ENCODE measurements around the gene CAMK4. TPM values are rescaled to one million over a fixed set of nuclear protein-coding genes. Genes with fewer than 3 reads are reported as not detected.

The CAMK4 gene
- total and polyA plus RNA-seq, 10 donors, result 0.90 to 22.3 (median 12.6) TPM

DNA sequence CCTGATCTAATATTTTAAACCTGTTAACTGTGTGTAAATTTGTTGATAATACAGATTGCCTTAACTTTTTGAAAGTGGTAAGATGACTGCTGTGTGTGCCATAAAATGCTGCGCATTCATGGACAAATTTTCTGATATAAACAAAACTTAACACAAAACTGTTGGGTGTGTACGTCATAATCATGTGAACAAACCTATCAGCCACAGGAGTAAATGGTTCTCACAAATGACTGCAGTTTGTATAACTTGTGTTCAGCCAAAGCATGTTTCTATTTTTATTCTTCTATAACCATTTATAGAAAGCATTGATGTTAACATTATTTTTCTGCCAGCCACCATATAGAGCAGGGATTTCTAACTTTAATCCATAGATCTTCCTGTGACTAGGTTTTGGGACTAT lies 21.5 kb downstream of the CAMK4 start:
- Histone ChIP-seq H3K27me3 (replicated peaks in 1 of 7) (no peaks in the 10 kb centered on the region), H3K36me3 (no peaks in the 10 kb centered on the region), H3K9me3 (no peaks in the 10 kb centered on the region), H3K4me3 (no peak overlapping the region), H3K27ac (no peak overlapping the region), H3K4me1 (no peaks in the 10 kb centered on the region)
- intact Hi-C loops (cut with DNase I; ENCODE audit: low total_unique reads), result no loop called here
- 89 to 95% (median 92%) methylated on average over 2 of the region's 2 CpGs for WGBS, 5 donors
- TF ChIP-seq POLR2AphosphoS5 (IDR thresholded peaks at IDR 0.05) (no peak), POLR2A (IDR thresholded peaks at IDR 0.05) (no peak)
- TF ChIP-seq, protein P1, sequence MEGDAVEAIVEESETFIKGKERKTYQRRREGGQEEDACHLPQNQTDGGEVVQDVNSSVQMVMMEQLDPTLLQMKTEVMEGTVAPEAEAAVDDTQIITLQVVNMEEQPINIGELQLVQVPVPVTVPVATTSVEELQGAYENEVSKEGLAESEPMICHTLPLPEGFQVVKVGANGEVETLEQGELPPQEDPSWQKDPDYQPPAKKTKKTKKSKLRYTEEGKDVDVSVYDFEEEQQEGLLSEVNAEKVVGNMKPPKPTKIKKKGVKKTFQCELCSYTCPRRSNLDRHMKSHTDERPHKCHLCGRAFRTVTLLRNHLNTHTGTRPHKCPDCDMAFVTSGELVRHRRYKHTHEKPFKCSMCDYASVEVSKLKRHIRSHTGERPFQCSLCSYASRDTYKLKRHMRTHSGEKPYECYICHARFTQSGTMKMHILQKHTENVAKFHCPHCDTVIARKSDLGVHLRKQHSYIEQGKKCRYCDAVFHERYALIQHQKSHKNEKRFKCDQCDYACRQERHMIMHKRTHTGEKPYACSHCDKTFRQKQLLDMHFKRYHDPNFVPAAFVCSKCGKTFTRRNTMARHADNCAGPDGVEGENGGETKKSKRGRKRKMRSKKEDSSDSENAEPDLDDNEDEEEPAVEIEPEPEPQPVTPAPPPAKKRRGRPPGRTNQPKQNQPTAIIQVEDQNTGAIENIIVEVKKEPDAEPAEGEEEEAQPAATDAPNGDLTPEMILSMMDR (IDR thresholded peaks at IDR 0.05 in 8 of 11, conservative IDR thresholded peaks at IDR 0.05 in 3 of 11), result no peak
- no peak for DNase-seq

DNA sequence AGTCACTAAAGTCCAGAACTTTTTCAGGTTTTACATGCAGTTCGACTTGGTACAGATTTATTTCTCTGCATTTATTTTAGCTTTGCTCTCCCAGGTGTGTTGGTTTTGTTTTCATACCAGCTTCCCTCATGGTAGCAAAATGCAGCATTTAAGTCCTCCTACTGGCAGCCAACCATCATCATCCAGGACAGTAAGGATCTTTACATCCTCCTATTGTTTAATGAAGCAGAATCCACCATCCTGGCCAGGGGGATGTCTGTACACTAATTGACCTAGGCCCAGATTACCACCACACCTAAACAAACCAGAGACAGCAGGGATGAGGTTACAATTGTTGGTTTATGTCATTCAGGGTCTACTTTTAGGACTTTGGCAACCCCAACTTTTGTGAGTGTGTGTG lies 22.3 kb downstream of the CAMK4 start:
- H3K36me3 ChIP-seq, result no peaks in the 10 kb centered on the region
- intact Hi-C loops (cut with DNase I; ENCODE audit: low total_unique reads), result no loop called here
- no peaks in the 10 kb centered on the region for H3K4me1 ChIP-seq
- 82 to 93% (median 86%) methylated on average over 1 of the region's 1 CpG for WGBS, 5 donors
- H3K9me3 ChIP-seq, result no peaks in the 10 kb centered on the region
- H3K27me3 ChIP-seq (replicated peaks in 1 of 7), result no peaks in the 10 kb centered on the region
- TF ChIP-seq, protein P1 (IDR thresholded peaks at IDR 0.05 in 8 of 11, conservative IDR thresholded peaks at IDR 0.05 in 3 of 11), result no peak
- TF ChIP-seq POLR2AphosphoS5 (IDR thresholded peaks at IDR 0.05) (no peak), POLR2A (IDR thresholded peaks at IDR 0.05) (no peak)
- H3K4me3 ChIP-seq, result no peak overlapping the region
- no peak overlapping the region for H3K27ac ChIP-seq
- DNase-seq, result no peak

DNA sequence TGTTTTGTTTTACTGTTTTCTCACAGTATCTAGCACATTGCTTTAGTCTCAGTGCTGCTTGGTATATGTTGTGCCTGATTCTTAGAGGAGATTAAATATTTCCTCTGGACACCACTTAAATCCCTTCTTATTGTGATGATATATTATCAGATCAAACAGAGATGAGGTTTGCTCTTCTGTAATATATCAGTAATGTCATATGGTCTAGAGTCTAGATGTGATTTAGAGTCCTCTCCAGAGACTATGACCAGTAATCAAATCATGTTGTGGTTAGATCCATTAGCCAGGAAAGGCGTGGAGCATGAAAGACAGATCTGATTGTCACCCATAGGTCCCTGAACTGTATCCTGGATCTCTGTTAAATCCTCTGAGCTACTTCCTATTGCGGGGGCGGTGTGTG lies 24.4 kb downstream of the CAMK4 start:
- no peaks in the 10 kb centered on the region for H3K9me3 ChIP-seq
- DNase-seq, result no peak
- no peaks in the 10 kb centered on the region for H3K27me3 ChIP-seq (replicated peaks in 1 of 7)
- no peak overlapping the region for H3K27ac ChIP-seq
- no peaks in the 10 kb centered on the region for H3K4me1 ChIP-seq
- TF ChIP-seq, protein P1 (IDR thresholded peaks at IDR 0.05 in 8 of 11, conservative IDR thresholded peaks at IDR 0.05 in 3 of 11), result no peak
- TF ChIP-seq POLR2A (IDR thresholded peaks at IDR 0.05), result no peak
- no peak for TF ChIP-seq POLR2AphosphoS5 (IDR thresholded peaks at IDR 0.05)
- 60 to 92% (median 76%) methylated on average over 3 of the region's 3 CpGs for WGBS, 5 donors
- intact Hi-C loops (cut with DNase I; ENCODE audit: low total_unique reads), result no loop called here
- no peak overlapping the region for H3K4me3 ChIP-seq
- no peaks in the 10 kb centered on the region for H3K36me3 ChIP-seq

DNA sequence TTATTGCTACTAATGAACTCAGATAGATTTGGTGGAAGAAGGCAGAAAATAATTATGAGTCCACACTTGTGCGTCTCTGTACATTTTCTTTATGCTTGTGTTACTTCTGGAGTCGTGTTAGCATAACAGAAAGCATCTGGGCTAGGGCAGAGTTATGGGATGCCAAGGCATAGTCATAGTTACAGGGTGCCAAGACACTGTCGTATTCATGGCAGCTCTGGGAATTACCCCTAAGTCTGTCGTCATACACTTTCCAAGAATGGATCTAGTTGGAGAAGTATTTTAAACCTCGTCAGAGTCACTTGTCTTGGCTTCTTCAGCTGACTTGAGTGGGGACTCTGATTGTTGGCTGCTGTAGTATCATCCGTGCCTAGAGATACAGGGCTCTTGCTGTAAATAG lies 27.7 kb downstream of the CAMK4 start:
- Histone ChIP-seq H3K27ac (no peak overlapping the region), H3K36me3 (no peaks in the 10 kb centered on the region), H3K9me3 (no peaks in the 10 kb centered on the region), H3K4me1 (peaks cover 0 to 9% (median 0%) of the 10 kb centered on the region in 6 donors), H3K4me3 (no peak overlapping the region), H3K27me3 (replicated peaks in 1 of 7) (no peaks in the 10 kb centered on the region)
- intact Hi-C loops (cut with DNase I; ENCODE audit: low total_unique reads), result no loop called here
- 77 to 86% (median 81%) methylated on average over 6 of the region's 6 CpGs for WGBS, 5 donors
- TF ChIP-seq POLR2AphosphoS5 (IDR thresholded peaks at IDR 0.05) (no peak), POLR2A (IDR thresholded peaks at IDR 0.05) (no peak)
- TF ChIP-seq, protein P1 (IDR thresholded peaks at IDR 0.05 in 8 of 11, conservative IDR thresholded peaks at IDR 0.05 in 3 of 11), result no peak
- no peak for DNase-seq
